Measurements from ENCODE around the gene LRRC49. TPM values are rescaled to one million over a fixed set of nuclear protein-coding genes. Genes with fewer than 3 reads are reported as not detected.

LRRC49 gene, protein sequence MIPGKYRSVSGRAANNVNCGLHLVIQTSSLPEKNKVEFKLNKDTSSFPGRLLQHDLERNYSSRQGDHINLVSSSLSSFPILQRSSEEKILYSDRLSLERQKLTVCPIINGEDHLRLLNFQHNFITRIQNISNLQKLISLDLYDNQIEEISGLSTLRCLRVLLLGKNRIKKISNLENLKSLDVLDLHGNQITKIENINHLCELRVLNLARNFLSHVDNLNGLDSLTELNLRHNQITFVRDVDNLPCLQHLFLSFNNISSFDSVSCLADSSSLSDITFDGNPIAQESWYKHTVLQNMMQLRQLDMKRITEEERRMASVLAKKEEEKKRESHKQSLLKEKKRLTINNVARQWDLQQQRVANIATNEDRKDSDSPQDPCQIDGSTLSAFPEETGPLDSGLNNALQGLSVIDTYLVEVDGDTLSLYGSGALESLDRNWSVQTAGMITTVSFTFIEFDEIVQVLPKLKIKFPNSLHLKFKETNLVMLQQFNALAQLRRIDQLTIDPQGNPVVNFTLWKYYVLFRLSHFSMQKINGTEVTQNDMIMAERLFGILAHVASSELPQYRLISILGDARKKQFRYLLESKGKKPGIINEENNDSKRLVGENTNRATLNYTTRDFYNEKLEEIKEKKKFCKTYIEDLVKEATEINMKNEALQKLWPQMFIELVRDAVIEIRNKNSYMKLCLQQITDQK
- total RNA-seq, result 201 TPM

DNA sequence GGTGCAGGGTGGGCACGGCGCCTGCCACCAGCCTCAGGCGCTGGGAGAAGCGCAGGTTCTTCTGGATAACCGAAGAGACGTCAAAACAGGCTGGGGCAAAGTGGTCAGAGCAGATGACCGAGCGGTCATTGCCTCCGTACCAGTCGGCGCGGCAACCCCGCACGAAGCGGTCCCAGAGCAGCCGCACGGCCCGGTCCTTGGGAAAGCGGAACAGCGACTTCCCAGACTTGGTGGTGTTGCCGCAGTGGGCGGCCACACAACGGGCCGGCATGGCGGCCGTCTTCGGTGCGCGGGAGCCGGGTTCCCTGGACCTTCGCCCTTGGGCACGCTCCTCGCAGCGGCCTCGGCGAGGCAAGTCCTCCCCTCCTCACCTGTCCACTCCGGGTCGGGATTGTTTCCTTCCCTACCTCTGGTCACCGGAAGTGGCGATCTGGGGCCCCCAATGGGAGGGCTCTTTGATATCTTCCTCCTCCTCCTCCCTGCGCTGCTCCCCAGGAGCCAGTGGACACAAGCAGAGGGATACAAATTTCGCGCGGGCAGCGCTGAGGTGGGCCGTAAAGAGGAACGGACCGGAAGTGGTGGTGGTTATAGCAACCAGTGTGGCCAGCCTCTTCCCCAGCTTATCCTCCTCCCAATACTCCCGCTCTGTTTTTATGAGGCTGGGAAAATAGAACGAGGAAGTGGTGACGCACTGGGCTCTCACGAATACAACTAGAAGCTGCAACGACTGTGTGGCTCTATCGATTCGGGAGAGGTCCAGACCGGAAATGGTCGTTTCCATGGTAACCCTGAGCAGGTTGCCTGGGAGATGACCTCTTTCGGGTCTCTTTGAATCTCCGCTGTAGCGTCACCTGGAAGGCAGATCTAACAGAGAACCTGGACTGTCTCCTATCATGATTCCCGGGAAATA lies at the start of gene LRRC49, which contains the start of gene THAP10:
LRRC49 (plus strand) TSS at position 825 of the 910 bp plus-strand sequence; CDS start at position 894, 69 bp downstream.
THAP10 (minus strand) TSS at position 432 of the 910 bp plus-strand sequence; CDS start at position 271, 161 bp downstream.

DNA sequence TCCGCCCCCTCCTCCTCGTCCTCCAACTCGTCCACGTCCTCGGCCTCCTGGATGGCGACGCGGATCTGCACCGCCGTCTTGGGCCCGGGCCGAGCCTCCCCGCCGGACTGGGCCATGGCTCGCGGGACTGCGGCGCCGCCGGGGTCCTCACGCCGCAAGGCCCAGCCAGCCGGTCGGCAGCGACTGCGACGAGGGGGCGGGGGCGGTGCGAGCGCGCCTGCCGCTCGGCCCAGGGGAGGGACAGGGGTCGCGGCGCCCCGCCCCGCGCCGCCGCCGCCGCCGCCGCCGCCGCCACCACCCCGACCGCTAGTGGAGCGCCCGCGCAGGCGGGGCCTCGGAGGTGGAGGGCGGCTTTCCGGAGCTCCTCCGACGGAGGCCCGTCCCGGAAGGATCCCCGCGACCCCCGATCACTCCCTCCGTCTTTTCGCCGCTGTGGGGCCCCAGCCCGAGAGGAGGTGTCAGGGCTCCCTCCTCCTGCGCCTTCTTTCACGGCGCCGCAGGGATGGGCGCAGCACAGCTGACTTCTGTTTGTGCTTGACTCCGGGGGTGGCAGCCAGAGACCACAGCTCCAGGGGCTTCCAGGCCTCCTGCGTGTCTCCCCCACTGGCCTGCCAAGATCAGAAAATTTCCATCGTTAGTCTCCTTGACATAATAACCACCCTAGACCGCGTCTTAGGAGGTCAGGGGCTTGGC lies 38.5 kb upstream of the LRRC49 start, which contains the start of gene LARP6:
LARP6 (minus strand) TSS at position 185 of the 693 bp plus-strand sequence; CDS start at position 116, 69 bp downstream.

Other genes starting within 250 kb of the LRRC49 start
- gene UACA, start 129.3 kb upstream of the LRRC49 start, total RNA-seq, result 113 TPM
- 17.5 TPM for gene LARP6, start 38.7 kb upstream of the LRRC49 start, total RNA-seq
- 4.1 TPM for gene THAP10, start 393 bp upstream of the LRRC49 start, total RNA-seq
- gene THSD4, start 222.6 kb downstream of the LRRC49 start, total RNA-seq, result 0.94 TPM